NCI-H1436 (cell line): ENCODE results near the gene RASSF1.

Experiments
- DNase-seq: peaks from one replicate; lab custom pipeline; 2025; lab: John Stamatoyannopoulos, UW

The RASSF1 gene

DNA sequence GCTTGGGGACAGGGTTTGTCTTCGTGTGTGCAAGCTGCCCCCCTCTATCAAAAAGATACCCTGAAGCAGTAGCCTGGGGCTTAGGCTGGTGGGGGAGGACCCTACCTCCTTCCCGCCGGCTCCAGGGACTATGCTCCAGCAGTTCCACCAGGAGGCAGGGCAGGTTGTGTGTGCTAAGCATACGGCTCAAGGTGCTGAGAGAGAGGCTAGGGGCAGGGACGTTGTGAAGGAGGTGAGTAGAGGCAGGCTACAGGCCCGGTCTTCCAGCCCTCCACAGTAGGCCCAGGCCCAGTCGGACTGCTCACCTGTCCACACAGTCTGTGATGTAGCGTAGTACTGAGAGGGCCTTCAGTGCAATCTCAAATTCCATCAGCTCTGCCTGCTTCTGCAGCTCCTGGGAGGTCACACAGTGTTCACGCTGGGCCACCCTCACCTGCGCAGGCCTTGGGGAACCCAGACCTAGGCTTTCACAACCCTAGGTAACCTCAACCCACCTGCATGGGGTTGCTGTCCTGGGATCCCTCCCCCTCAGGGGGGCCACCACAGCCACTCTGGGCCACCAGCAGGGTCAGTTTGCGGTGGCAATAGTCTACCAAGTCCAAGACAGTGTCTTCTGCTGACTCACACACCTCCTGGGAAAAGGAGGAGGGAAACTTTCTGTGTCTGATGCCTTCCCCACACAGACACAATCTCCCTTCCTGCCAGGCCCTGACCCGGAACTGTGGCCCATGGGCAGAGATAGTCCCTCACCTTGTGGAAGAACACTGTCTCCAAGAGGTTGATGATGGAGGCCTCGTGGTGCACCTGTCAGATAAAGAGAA, 2.4 kb upstream of the RASSF1 start:
- no peak for DNase-seq

DNA sequence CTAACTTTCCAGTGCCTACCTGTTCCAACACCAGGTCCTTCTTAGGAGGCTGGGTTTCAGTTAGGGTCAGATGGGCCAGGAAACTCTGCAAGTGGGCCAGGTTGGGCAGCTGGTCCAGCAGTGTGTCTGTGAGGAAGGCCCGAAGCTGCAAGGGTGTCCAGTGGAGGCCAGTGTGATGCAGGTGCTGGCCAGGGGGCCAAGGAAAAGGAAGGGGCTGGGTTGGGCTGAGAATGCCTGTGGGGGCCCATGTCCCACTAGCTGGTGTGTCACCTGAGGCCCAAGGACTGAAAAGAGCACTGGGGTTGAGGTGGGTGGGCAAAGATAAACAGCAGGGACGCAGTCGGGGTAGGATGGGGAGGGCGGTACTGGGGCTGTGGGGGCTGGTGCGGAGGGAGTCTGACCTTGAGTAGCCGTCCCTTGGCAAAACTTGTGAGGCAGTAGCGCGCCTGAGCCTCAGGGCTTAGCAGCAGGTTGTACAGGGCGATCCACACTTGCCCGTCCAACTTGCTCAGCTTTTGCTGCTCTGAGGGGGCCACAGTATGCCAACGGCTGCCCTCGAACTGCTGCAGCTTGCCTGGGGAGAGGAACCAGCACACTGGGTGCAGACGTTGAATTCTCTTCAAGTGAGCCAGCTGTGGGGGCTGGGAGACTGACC, 1.5 kb upstream of the RASSF1 start:
- no peak for DNase-seq

DNA sequence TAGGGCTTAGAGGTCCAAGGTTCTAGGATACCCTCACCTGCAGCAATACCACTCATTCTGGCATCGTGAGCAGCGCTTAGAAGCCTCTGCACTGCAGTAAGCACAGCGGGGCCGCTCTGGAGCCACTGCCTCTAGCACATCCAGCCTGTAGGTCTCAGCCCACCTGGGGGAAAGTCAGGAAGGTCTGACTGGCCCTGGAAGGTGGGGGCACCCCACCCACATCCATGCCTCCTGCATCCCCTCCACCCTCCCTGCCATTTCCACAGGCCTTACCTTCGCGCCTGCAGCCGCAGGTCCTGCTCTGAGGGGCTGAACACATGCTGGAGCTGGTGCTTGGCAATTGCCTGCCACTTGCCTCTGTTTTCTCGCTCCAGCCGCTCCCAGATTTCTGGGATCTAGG, 901 bp upstream of the RASSF1 start:
- no peak for DNase-seq

DNA sequence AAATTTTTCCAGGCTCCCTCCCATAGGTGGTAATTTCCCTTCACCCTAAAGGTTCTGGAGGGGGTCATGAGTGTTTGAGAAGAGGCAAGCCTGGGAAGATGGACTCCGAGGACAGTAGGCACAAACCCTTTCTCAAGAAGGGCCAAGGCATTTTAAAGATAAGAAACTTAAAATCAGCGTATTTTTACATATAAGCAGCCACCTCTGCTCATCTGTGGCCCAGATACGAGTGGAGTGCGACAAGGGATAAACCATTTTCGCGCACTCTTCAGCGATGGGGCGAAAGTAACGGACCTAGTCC, 539 bp downstream of the RASSF1 start:
- no peak for DNase-seq

DNA sequence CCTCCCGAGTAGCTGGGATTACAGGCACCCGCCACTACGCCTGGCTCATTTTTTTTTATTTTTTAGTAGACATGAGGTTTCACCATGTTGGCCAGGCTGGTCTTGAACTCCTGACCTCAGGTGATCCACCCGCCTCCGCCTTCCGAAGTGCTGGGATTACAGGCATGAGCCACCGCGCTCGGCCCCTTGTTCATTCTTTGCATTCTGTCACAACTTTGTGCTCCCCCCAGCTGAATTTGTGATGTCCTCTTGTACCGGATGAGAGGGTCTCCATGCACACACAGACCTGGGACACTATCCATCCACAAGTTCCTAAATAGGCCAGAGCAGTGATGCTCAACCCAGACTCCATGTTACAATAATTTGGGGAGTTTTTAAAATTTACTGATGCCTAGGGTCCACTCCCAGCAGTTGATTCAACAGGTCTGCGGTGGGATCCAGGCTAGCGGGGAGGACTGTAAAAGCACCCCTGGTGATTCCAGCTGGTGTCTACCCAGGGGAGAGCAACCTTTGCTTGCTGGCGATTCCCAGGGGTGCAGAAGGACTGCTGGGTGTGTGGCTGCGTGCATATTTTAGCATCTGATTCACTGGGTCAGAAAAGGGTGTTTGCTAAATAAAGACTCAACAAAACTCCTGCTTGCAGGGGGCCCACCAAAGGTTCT, 1.0 kb downstream of the RASSF1 start:
- no peak for DNase-seq

DNA sequence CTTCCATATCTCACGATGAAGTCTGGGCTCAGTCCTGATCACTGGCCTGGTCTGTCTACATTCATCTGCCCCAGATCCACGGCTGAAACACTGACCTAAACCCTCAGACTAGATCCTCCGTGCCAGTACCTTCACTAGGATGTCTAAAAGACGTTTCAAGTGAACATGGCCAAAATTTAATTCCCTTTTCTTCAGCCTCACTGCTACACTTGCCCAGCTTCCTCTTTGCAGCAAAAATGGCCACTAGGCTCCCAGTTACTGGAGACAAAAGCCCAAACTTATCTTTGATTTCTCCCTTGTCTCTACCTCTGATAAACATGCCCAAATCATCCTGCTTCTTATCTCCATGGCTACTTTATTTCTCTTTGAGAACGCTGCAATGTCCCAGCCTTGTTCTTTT, 1.7 kb downstream of the RASSF1 start:
- DNase-seq: no peak

DNA sequence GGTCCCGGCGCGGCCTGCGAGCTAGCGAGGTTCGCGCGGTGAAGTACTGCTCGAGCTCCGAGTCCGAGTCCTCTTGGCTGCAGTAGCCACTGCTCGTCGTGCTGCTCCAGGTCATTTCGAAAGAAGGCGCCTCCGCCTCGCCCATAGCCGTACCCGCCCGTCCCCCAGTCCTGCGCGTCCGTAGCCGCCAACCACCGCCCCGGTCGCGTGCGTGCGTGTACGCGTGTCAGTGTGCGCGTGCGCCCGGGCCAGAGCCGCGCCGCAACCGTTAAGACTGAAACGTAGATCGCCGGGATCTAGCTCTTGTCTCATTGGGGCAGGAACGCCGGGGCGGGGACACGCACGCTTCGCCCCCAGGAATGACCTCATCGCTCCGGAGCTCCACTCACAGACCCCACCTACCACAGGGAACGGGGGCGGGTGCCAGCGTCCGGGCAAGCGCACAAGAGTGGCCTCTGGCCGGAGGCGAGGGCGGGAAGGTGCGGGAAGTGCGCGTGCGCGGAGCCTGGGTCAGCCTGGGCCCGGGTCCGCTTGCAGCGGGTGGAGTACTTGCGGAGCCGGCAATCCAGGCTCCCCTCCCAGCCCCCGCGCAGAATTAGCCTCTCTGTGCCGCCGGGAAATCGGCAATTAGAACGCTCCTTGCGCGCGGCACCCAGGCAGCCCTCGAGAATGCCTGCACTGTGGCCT, 3.3 kb downstream of the RASSF1 start:
- DNase-seq: peak; percentile 85

DNA sequence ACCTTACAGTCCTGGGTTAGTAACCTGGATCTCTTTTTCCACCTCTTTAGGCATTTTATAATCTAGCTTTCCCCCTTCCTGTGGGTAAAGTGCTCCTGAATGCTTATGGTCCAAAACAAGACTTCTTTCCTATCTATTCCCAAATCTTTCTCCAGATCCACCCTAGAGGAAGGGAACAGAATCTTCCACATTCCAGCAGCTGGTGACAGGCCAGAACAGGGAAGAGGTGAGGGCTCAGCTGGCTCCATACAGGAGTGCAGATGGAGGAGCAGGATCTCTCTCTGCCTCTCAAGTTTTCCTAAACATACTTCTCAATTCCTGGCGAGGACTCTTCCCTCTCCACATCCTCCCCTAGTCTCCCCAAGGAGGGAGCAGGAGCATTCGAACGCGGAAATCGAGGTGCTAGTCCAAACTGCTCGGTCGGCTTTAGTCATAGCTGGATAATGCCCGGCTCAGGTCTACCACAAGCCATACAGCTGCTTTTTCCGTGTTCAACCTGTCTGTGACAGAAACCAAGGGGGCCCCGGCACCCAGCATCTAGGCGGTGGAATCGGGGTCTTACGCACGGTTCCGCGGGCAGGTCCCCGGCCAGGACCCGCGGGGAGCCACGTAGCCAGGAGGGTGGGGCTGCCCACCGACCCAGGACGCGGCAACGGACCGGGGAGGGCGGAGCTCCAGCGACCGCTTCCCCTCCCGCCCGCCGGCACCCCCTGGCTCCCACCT, 4.0 kb downstream of the RASSF1 start:
- DNase-seq: no peak

DNA sequence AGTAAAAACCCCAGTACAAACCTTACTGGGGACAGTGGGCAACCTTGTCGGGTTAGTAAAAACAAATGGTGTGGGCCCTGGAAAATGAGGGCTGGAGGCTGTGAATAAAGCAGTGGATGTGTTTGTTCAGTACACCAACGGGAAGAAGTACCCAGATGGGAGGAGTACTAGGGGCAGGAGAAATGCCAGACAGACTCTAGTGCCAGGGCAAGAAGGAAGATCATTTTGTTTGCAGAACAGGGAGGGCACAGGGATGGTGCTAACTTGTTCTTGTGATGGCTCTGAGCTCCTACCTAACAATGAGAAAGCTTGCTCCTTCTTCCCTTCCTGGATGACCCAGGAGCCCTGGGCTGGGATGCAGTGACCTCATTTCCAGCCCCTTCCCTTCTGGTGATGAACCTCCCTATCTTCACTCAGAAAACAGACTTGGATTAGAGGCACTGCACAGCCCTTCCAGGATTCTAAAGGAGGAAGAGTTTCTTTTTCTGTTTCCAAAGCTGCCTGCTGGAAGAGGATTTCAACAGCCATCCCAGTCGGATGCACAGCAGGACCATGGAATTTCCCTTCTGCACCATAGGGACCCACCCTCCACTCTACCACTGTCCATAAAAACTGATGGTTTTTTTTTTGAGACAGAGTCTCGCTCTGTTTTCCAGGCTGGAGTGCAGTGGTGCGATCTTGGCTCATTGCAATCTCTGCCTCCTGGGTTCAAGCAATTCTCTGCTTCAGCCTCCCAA, 6.1 kb downstream of the RASSF1 start:
- no peak for DNase-seq

DNA sequence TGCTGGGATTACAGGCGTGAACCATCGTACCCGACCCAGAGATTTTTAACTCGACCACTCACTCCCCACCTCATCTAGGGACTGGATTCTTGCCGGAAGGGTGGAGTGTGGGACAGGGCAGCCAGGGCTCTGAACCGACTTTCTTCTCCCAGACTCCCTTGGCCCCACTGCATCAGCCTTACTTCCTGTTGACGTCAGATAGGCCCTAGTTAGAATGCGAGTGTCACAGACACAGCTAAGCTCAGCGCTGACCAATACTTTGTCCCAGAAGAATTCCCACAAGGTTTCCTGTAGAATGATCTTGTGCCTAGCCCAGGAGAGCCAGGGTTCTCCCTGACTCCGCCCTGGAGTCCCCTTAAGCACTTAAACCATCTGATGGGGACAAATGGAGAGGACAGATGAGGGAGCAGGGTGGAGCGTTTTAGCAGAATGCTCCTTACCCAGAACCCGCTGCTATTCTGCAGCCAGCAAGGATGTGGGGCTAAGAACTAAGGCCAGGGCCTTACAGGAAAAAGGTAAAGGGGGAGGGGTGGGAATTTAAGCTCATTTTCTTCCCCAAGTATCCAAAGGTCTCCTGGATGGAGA, 6.8 kb downstream of the RASSF1 start:
- no peak for DNase-seq

DNA sequence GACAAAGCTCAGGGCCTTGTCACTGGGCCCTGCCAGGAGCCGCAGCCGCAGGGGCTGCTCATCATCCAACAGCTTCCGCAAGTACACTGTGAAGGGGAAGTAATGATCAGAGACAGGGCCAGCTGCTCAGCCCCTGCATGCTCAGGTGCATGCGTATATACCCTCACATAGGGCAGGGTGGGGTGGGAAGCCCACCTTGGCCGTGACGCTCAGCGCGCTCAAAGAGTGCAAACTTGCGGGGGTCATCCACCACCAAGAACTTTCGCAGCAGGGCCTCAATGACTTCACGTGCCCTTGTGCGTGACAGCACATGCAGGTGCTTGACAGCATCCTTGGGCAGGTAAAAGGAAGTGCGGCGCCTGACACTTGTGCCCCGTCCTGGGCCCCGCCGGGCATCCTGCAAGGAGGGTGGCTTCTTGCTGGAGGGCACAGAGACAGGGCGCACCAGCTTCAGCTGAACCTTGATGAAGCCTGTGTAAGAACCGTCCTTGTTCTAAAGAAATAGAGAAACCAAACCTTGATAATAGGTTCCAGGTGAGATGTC, 9.2 kb downstream of the RASSF1 start:
- DNase-seq: no peak

DNA sequence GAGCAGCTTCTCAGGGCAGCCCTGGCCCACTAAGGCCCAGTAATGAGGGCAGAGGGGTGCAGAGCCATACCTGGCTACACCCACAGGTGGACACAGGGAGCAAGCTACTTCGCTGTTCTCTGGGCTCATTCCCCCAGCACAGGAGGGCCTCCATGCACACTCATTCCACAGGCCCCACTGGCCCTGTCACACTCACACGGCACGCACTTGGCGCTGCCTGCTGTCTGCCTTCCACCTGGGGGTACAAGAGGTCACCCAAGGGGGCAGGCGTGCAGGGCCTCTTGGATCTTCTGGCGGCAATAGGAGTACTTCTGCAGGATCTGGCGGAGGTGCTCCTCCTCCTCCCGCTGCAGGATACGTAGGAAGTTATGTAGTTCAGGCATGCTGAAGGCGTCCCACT, 10.3 kb downstream of the RASSF1 start:
- DNase-seq: no peak

DNA sequence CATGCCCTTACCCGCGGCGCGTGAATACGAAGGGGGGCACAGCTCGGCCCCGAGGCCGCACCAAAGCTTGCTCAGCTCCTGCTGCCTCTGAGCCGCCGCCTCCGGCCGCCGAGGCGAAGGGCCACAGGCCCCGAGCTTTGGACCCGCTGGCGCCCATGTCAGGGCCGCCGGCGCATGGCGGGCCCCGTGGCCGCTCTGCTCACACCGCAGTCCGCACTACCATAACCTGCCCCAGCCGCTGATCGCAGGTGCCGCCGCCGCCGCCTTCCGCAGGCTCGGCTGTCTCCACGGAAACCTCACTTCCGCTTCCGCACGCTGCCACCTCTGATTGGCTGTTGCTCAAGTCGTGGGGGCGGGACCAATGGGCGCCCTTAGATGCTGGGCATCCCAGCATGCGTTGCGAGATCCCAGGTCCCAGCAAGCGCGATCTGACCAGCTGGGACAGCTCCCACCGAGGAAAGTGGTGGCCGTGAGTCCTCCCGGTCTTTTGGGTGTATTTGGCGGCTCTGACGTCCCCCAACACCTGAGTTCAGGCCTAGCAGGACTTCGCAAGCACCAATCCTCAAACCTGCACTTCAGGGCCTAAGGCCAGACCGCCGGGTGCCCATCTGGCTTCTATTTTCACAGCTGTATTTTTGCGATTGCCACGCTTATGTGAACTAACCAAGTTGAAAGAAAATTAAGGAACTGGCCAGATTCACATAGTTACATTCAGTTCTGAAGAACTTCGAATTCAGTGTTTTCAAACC, 12.5 kb downstream of the RASSF1 start, which contains the start of gene TUSC2:
TSS of gene TUSC2 (minus strand) at position 281 of the 749 bp plus-strand sequence. CDS start at position 157, 124 bp downstream.
- peak; percentile 92 for DNase-seq

DNA sequence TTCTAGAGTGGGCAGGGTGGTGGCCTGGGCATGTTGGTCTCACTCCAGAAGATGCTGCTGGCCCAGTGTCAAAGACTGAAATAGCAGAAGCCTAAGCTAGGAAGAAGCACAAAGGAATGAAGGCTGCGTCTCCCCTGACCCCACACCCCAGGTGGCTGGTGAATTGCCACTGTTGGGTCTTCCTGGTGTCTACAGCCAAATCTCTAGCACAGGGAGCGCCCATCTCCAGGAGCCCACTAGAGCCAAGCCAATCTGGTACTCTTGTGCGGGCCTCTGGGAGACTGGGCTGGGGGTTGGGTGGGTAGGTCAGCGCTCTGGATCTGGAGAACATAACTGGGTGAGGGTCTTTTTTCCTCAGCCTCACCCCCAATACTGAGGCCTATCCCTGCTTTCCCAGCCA, 13.5 kb downstream of the RASSF1 start:
- no peak for DNase-seq

DNA sequence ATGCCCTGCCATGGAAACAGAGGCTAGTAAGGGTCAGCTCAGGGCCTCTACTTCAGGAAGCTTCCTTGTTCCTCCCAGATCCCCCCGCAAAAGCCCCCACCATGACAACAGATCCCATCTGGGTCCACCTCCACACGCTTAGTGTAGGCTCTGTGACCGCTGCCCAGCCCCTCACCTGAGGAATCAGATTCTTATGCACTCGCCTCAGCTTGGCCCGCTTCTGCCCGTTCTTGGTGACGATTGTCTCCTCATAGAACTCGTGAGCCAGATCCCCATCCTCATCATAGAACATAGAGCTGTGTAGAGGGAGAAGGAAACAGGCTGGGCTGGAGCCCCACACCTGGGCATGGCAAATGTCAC, 14.5 kb downstream of the RASSF1 start:
- DNase-seq: no peak

DNA sequence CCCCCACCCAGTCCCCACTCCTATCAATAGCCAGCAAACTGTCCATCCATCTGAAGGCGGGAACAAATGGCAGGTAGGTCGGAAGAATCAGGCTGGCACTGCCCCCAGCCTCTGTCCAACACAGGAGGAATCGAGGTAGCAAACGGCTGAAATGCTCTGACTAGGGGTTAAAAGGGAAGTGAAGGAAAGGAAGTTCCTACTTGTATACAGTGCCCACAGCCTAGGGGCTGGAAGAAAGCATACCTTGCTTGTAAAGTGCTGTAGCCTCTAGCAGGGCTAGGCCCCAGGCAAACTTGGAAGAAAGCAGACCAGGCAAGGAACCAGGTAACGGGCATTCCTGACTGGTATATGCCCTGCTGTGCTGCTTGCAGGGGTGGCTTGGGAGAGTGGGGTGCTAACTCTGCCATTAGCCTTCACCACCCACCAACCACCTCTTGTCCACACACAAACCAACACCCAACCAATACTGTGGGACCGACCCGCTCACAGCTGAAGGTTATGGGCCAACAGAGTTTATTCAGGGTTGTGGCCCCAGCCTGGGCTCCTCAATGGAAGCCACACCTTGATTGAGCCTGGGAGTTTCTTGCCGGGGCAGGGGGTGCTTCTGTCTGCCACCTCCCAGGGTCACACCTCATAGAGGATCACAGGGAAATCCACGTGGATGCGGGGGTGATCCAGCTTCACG, 15.0 kb downstream of the RASSF1 start:
- no peak for DNase-seq

DNA sequence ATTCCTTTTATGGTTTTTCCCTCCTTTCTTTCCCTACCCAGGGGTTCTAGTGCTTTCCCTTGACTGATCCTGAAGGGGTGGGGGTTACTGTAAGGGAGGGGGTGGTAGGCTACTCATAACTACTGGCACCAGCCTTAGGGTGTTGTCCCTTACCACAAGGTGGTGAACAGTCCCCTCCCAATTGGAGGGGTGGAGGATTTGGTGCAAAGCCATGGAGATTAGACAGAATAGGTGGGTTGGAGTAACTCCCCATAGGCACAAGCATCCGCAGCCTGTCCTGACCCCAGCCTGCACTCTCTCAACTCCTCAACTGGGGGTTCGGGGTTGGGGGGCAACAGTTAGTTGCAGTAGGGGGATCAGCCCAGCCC, 15.5 kb downstream of the RASSF1 start:
- no peak for DNase-seq

DNA sequence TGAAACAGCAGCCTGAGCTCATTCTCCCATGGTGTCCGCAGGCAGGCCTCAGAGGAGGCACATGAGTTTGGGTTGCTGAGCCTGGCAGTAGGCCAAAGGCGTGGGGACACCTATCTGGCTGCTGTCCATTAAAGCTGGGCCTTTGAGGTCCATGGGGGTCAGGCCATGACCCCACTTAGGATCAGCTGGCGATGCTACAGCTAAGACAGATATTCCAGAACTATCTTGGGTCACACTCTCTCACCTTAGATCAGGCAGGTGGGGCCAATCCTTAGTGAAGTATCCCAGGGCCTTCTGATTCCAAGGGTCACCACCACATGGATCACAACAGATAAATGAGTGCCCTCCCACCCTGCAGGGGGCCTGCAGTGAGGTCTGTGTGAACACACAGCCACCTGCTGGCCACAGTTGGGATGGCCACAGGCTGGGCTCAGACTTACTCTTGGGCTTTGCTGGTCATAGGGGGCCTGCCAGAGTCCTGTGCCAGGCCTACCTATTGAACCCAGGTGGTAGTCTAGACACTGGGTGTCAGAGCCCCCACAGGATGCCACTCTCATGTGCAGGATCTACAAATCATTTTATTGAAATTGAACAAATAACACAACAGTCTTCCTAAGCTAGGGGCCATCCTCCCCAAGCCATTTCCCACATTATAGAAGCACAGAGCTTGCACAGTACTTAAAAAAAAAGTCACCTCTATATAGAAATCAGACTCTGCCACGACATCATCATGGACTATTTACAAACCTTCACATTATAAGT, 16.1 kb downstream of the RASSF1 start:
- DNase-seq: no peak
